ENCODE data around the gene PPIP5K2.
"Not testable (repeated sequence)": the region's sequence is repeated elsewhere in the genome, so short reads cannot be mapped to it uniquely, and the experiment has no call there.

The PPIP5K2 gene

DNA sequence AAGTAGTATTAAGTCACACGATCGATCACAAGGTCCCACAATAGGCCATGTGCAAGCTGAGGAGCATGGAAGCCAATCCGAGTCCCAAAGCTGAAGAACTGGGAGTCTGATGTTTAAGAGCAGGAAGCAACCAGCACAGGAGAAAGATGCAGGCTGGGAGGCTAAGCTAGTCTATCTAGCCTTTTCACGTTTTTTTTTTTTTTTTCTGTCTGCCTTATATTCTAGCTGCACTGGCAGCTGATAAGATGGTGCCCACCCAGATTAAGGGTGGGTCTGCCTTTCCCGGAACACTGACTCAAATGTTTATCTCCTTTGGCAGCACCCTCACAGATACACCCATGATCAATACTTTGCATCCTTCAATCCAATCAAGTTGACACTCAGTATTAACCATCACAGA lies 6.5 kb downstream of the PPIP5K2 start:
- no peak for DNase-seq

DNA sequence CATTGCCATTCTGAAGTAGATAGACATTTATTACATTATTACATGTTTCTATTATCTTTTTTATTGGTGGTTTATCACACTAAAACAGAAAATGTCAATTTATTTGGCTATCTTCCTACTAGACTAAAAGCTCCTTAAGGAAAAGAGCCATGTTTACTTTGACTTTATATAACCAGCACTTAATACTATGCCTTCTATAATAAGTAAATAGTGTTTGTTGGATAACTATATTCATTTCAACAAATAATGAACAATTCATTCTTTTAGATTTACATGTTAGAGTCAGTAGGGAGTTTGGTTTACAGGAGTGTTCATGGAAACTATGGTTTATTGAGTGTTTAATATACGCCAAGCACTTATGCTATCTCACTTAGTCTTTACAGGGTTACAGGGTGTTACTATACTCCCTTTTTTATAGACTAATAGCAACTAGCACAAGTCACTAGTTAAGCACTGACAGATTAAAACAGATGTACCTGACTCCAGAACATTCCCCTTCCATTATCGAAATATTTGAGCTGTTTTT lies 7.3 kb downstream of the PPIP5K2 start:
- no peak for DNase-seq

DNA sequence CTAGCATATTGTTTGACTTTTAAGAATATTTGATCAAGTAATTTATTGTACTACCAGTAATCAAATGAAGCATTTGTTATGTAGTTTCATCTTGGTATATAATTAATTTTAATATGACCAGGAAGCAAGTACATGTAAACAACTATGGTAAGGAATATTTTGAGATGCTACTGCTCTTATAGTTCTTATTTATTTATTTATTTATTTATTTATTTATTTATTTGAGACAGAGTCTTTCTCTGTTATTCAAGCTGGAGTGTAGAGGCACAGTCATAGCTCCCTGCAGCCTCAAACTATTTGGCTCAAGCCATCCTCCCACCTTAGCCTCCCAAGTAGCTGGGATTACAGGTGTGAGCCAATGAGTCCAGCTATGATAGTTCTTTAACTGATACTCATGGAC lies 8.1 kb downstream of the PPIP5K2 start:
- no peak for DNase-seq

DNA sequence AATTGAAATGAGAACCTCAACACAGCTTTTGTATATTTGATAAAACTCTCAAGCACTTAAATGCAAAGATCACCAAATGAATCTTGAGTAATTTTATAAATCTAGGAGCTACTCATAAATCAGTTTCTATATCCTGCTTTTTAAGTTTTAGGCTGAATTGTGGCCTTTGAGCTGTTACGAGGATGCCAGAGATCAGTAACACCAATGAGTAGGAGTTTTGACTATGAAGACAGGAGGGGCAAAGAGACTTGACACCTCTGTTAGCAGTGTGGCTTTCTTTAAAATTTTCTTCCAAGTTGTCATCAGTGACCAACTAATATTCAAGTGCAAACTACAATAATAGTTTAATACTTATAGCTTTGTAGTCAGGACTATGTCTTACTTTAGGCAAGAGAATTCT lies 12.6 kb downstream of the PPIP5K2 start:
- DNase-seq, result no peak

DNA sequence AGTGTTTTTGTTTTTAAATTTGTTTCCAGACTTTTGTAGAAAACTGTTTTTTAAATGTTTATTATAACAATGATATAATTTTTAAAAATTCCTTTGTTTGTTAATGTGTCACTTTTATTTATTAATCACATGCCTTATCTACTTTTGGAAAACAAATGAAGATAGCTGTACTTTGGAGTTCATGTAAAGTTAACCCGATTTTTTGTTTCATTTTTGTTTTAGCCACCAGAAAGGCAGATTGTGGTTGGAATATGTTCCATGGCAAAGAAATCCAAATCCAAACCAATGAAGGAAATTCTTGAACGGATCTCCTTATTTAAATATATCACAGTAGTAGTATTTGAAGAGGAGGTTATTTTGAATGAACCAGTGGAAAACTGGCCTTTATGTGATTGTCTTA lies 13.1 kb downstream of the PPIP5K2 start:
- DNase-seq, result no peak

DNA sequence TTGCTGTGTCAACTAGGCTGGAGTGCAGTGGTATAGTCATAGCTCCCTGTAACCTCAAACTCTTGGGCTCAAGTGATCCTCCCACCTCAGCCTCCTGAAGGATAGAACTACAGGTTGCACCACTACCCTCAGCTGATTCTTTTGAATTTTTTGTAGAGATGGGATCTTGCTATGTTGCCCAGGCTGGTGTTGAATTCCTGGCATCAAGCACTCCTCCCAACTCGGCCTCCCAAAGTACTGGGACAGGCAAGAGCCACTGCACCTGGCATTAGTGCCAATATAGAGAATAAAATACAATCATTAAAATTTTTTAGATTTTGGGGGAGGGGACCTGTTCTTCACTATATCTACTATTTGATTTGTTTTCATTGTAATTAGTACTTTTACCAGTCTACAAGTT lies 15.4 kb downstream of the PPIP5K2 start:
- DNase-seq, result no peak

DNA sequence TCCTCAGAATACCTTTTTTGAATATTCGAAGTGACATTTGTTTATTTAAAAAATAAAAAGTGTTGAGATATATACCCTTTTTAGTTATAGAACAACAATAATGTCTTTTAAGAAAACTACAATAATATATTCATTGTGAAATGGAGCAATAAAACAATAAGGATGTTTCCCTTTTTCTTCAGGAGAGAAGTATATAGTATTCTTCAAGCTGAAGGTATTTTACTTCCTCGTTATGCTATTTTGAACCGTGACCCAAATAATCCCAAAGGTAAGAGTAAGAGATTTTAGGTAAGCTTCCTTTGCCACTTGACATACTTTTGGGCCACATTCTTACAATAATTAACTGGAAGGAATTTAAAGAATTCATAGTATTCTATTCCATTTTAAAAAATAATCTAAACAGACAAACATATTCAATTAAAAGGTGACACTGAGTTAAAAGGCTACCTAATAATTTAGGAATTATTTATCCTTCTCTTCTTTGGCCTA lies 18.1 kb downstream of the PPIP5K2 start:
- no peak for DNase-seq

DNA sequence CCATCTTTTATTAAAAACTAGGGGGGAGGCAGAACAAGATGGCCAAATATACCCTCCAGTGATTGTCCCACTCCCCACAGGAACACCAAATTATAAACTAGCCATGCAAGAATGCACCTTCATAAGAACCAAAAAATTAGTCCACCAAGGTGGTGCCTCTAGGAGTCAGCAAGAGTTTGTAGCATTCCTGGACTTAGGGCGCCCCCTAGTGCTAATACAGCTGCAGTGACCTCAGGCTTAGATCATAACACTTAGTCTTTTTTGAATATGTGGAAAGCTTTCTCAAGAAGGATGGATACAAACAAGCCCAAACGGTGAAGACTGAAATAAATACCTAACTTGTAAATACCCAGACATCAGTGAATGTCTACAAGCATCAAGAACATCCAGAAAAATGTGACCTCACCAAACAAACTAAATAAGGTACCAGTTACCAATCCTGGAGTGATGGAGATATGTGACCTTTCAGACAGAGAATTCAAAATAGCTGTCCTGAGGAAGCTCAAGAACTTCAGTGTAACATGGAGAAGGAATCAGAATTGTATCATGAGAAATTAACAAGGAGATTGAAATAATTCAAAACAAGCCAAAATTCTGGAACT lies 19.3 kb downstream of the PPIP5K2 start:
- DNase-seq, result peak; percentile 27

DNA sequence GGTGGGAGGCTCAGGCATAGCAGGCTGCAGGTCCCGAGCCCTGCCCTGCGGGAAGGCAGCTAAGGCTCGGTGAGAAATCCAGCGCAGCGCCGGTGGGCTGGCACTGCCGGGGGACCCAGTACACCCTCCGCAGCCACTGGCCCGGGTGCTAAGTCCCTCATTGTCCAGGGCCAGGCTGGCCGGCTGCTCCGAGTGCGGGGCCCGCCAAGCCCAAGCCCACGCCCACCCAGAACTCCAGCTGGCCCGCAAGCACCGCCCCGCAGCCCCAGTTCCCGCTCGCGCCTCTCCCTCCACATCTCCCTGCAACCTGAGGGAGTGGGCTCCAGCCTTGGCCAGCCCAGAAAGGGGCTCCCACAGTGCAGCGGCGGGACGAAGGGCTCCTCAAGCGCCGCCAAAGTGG lies 22.0 kb downstream of the PPIP5K2 start:
- DNase-seq, result not testable (repeated sequence)

DNA sequence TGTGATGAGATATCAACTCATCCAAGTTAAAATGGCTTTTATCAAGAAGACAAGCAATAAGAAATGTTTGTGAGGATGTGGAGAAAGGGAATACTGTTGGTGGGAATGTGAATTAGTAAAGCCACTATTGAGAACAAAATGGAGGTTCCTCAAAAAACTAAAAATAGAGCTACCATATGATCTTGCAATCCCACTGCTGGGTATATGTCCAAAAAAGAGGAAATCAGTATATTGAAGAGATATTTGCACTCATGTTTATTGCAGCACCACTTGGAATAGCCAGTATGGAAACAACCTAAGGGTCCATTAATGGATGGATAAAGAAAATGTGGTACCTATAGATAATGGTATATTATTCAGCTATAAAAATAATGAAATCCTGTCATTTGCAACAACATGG lies 25.1 kb downstream of the PPIP5K2 start:
- no peak for DNase-seq

DNA sequence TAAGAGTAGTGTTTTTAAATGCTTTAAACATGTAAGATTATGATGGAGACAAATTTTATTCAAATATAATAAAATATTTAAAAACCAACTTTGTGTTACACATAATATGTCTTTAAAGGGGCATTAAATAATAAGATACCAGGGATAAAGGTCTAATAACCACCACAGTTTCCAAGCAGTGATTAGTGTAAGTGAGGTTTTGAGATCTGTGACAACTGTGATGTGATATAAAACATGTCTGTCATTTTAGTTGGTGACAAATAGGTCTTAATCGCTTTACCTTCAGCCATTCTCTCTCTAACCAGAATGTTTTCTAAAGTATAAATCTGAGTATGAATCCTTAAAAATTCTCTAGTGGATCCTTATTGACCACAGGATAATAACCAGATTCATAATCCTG lies 28.1 kb downstream of the PPIP5K2 start:
- DNase-seq, result no peak

DNA sequence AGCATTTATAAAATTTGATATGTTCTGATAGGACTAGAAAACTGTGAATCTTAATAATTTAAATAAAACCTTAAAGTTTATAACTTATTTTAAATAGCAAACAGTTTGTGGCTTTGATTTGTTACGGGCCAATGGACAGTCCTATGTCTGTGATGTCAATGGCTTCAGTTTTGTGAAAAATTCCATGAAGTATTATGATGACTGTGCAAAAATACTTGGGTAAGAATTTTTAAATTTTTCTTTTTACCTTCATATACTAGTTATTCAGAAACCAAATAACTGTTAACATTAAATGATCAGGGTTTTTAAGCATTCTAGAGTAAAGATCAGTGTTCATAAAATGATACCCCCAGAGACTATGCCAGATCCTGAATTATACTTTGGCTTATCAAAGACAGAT lies 31.1 kb downstream of the PPIP5K2 start:
- DNase-seq, result no peak

DNA sequence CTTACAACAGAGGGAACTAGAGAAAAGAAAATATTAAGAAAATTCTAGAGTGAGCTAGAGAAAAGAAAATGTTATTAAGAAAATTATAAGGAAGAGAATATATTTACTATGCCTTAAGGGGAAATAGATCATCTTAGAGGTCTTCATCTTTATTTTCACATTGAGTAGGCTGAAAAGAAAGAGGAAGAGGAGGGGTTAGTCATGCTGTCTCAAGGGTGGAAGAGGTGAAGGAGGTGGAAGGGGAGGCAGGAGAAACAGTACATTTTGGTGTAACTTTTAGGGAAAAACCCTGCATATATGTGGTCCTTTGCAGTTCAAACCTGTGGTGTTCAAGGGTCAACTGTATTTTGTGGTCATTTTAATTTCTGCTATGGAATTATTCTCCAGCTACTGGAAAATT lies 46.6 kb downstream of the PPIP5K2 start:
- DNase-seq, result no peak

DNA sequence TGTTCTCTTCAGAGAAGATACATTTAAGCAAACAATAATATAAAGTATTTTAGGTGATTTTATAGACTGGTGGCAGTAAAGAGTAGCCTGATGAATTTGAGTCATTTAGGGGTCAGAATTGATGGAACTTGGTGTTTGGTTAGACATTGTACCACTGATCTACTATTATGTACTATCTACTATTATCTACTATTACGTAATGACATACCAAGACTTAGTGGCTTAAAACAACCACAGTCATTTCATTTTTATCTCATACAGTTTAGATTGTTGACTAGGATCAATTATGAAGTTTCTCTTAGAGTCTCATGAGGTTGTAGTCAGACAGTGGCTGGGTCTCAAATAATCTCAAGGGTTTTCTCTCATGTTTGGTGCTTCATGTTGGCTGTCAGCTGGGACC lies 54.0 kb downstream of the PPIP5K2 start:
- DNase-seq, result no peak

DNA sequence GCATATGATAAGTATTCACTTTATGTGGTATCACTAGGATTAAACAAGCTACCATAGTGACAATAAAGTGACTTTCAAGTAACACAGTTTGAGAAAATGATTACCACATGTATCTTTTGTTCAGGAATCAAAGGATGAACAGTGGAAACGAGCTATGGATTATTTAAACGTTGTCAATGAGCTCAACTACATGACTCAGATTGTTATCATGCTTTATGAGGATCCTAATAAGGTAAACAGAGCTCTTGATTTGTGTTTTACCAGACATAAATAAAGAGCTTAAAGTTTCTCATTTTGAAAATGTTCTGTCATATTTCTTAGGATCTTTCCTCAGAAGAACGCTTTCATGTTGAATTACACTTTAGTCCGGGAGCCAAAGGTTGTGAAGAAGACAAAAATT lies 57.4 kb downstream of the PPIP5K2 start:
- DNase-seq, result no peak

DNA sequence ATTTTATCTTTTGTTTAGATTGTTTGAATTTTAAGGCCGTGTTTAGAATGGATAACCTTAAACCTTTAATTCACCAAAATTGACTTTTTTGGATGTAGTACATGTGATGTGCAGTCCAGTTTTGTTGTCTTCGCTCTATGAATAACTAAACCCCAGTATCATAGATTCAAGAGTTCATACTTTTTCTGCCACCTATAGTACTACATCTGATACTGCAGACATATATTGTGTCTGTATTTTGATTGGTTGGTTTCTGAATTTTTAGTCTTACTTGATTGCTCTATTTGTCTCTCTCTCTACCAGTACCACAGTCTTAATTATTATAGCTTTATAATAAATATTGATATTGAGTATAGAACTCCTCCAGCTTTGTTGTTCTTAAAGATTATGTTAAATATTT lies 58.1 kb downstream of the PPIP5K2 start:
- DNase-seq, result no peak

DNA sequence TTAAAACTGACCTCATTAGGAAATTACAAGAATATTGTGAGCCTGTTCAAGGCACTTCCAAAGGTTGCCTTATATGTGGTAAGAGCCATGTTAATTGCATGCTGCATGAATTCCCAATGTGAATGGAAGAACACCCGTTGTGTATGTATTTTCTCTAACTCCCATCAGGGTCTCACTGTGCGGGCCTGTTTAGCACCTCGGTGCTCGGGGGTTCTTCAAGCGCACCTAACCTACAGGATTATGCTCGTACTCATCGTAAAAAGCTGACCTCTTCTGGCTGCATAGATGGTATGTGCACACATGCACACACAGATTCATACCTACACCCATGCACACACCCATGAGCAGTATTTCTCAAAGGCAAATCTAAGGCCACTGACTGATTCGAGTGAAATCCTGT lies 66.1 kb downstream of the PPIP5K2 start:
- no peak for DNase-seq

DNA sequence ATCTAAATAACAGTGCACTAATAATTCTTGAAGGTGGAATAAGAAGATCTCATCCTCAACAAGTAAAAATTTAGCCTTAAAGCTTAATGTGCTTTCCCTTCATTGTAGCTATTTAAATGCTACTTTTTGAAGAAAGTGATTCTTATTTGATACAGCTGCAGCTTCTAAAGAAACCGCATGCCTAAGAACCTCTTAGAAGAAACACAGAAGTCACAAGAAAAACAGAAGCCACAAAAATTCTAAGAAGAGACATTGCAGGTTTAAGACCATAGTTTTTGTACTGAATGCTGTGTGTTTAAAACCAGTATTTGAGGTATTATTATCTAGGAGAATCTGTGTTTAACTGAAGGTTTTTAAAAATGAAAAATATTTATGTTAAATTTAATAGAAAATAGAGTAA lies 68.3 kb downstream of the PPIP5K2 start:
- DNase-seq, result no peak

DNA sequence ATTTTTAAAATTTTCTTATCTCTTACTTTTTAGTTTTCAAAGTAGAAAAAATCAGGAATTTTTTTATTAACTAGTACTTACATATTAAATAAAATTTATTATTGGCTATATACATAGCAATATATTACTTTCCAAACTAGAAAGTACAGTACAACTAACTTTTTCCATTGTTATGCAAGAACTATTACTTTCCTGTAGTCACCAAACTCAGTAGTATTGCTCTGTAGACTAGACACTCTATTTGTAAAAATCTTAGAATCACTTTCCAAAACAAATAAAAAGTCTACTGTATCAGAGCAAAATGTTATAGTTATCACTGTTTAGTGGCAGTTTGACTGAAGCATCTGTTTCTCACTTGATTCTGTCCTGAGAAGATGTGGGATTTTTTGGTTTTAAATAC lies 83.1 kb downstream of the PPIP5K2 start:
- no peak for DNase-seq

DNA sequence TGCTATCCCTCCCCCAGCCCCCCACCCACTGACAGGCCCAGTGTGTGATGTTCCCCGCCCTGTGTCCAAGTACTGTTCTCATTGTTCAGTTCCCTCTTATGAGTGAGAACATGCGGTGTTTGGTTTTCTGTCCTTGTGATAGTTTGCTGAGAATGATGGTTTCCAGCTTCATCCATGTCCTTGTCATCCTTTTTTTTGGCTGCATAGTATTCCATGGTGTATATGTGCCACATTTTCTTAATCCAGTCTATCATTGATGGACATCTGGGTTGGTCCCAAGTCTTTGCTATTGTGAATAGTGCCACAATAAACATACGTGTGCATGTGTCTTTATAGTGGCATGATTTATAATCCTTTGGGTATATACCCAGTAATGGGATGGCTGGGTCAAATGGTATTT lies 84.9 kb downstream of the PPIP5K2 start:
- DNase-seq, result not testable (repeated sequence)

DNA sequence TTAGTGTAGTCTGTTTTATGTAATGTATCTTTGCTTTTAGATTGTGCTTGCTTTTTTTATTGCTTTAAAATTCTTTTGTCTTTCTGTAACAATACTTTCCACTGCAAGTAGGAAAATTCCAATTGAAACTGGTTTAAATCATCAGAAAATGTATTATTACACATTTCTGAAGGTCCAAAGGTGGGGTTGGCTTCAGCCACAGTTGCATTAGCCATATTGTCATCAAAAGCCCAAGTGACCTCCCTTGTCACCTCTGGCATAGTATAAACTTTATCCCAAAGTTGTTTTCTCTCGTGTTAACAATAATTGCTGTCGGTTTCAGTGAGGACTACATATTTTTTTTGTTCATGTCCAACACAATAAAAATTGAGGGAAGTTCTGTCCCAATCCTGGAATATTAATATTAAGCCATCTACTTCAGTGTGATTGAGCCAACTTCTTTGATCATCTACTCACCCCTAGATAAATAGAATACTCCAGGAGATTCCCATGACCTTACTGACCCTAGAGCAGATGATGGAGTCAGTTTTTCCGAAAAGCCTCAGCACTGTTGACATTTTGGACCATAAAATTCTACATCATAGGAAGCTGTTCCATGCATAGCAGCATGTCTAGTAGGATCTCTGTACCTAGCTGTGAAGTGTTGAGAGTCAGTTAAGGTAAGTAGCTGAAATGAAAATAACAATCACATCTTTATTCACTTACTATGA lies 86.0 kb downstream of the PPIP5K2 start:
- no peak for DNase-seq

DNA sequence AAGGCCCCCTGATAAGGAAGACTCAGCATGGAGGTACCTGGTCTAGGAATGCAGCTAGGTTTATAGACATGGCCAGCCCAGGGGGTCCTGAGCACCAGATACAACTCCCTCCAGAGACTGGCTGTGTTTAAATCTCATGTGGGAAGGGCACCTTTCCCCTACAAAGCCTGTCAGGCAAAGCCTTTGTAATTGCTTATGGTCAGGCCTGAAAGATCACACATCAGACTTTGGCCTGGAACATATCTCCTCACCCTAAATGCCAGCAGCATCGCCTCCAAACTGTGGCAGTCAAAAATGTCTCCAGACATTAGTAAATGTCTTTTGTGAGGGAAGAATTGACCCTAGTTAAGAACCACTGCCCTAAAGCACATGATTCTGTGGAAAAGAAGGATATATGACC lies 86.9 kb downstream of the PPIP5K2 start:
- DNase-seq, result no peak

DNA sequence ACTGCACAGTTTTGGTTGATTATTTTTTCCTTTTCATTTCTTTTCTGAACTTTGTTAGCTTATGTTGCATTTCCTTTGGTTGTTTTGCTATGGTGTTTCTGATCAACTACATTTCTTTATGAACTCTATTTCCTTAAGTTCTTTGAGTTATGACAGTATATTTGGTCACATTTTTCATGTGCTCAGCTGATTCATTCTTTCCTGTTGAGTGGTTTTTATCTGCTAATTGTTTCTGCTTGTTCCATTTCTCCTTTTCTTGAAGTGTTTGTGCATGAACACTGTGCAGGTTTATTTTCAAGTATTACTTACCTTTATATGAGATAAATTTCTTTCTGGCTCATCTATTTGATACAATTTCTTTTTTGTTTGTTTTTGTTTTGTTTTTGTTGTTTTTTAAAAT lies 87.6 kb downstream of the PPIP5K2 start:
- no peak for DNase-seq

DNA sequence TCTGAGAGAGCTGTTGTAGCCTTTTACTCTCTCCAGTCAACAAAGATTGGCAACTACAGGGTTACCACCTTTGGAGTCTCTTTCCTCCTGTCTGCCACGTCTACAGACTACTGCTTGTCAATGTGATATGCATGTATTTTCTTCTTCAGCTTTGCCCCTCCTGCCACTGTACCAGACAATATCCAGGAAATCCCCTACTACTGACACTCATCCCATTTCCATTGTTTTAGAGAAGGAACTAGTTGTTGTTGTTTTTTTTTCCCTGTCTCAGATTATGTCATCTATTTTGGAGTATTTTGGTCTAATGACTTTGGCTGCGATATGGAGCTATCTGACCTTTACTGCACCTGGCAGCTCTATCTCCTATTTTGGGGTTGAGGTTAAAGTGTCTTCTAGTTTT lies 88.4 kb downstream of the PPIP5K2 start:
- no peak for DNase-seq

DNA sequence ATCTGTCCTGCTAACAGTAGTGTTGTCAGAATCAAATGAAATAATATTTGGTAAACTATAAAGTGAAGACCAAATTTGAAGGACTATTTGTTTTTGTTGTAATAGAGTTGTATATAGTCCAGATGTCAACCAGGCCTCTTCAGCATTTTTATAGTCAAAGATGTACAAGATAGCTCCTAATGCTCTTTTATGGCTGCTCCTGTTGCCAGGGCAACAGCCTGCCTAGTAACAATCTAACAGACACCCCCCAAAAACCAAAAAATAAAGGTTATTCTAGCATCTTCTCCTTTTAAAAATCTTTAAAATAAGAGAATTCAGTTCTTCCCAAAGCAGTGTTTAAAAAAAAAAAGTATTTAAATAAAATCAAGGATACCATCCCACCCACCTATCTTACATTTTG lies 89.0 kb downstream of the PPIP5K2 start:
- no peak for DNase-seq

Measured in NCI-H1105 (cell line).